Heart left ventricle (tissue), 13 donors: ENCODE measurements around the gene POLR2J.

Experiments
- POLR2A ChIP-seq, 2 donors: fragments of 450-650 bp; IDR thresholded peaks; one replicate each; pipeline ENCODE4 v1.6.1; 2017; ENCODE audit warnings: antibody characterized with exemption in 2 of 2, mild to moderate bottlenecking in 2 of 2, moderate library complexity in 2 of 2
- TF ChIP-seq, protein P1 (sequence below), 12 donors: fragments of 200-600 bp; sonication (generic) in 4 of 12; IDR thresholded peaks; one replicate each; pipeline versions ENCODE4 v1.5.0 to v1.8.0; 2018 to 2022; ENCODE audit warnings: antibody characterized with exemption in 12 of 12, mild to moderate bottlenecking in 5 of 12
- donor health status: ischemic (EF 13 %, LVEDD 7.1; RV severe dilation, severe dysfunction).
- donor health status: DM: no; HTN: yes; CAD: no.
- donor health status: DM: no; HTN: no; CAD: no.
- donor health status: ischemic (EF 25% LVEDD 6.9; RV normal size, moderate dysfunction).
- donor health status: ischemic (EF 25% LVEDD 5.7; RV mildly dilated, moderate dysfunction).
- donor health status: ischemic (EF 35%, LVEDD 5.7; RV mildly dilated, moderate dysfunction).
- donor health status: nonischemic (EF 11% LVEDD 7.7; RV severe dilation, severe dysfunction).
- donor health status: DM: yes; HTN: yes; CAD: no.
- donor health status: PGD.
- donor health status: ischemic (EF 29% LVEDD 5.4; RV normal size, mild dysfunction).
- donor health status: nonischemic (EF 23%, LVEDD 6.1; RV moderate dilation, normal function).

DNA sequence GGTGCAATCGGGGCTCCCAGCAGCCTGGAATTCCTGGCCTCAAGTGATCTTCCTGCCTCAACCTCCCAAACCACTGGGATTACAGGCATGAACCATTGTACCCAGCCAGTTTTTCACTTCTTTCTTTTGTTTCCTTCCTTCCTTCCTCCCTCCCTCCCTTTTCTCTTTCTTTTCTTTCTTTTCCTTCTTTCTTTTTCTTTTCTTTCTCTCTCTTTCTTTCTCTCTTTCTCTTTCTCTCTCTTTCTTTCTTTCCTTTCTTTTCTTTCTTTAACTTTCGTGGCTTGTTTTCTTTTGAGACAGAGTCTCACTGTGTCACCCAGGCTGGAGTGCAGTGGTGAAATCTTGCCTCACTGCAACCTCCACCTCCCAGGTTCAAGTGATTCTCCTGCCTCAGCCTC, 33.0 kb downstream of the POLR2J start:
- TF ChIP-seq, protein P1, sequence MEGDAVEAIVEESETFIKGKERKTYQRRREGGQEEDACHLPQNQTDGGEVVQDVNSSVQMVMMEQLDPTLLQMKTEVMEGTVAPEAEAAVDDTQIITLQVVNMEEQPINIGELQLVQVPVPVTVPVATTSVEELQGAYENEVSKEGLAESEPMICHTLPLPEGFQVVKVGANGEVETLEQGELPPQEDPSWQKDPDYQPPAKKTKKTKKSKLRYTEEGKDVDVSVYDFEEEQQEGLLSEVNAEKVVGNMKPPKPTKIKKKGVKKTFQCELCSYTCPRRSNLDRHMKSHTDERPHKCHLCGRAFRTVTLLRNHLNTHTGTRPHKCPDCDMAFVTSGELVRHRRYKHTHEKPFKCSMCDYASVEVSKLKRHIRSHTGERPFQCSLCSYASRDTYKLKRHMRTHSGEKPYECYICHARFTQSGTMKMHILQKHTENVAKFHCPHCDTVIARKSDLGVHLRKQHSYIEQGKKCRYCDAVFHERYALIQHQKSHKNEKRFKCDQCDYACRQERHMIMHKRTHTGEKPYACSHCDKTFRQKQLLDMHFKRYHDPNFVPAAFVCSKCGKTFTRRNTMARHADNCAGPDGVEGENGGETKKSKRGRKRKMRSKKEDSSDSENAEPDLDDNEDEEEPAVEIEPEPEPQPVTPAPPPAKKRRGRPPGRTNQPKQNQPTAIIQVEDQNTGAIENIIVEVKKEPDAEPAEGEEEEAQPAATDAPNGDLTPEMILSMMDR (IDR thresholded peaks at IDR 0.05) = no peak
- TF ChIP-seq POLR2A (IDR thresholded peaks at IDR 0.05) = no peak
